ENCODE results near the gene CBY3.

- TF ChIP-seq POLR2AphosphoS5 (IDR thresholded peaks at IDR 0.05) (peak; percentile 90 to 92 (median 92)), CTCF (IDR thresholded peaks at IDR 0.05) (no peak), POLR2A (IDR thresholded peaks at IDR 0.05) (peak; percentile 82)
Measured at GRCh38 chr5:179678223-179679013, 2.4 kb downstream of the CBY3 start.

All from breast epithelium (tissue), 3 donors.